Measurements from ENCODE around the gene OCIAD2. TPM values are rescaled to one million over a fixed set of nuclear protein-coding genes. Genes with fewer than 3 reads are reported as not detected.

Gene OCIAD2
- total RNA-seq, 3 donors from 2014 or later, result 34.0 to 110 (median 67.1) TPM

- Histone ChIP-seq H3K9me3 (no peaks in the 10 kb centered on the region), H3K4me3 (no peak overlapping the region), H3K36me3 (ENCODE audit: low read depth) (no peaks in the 10 kb centered on the region), H3K4me1 (ENCODE audit: low read depth) (peaks cover 3% of the 10 kb centered on the region)
- ATAC-seq (no peak), DNase-seq (no peak)
- TF ChIP-seq, protein P1, sequence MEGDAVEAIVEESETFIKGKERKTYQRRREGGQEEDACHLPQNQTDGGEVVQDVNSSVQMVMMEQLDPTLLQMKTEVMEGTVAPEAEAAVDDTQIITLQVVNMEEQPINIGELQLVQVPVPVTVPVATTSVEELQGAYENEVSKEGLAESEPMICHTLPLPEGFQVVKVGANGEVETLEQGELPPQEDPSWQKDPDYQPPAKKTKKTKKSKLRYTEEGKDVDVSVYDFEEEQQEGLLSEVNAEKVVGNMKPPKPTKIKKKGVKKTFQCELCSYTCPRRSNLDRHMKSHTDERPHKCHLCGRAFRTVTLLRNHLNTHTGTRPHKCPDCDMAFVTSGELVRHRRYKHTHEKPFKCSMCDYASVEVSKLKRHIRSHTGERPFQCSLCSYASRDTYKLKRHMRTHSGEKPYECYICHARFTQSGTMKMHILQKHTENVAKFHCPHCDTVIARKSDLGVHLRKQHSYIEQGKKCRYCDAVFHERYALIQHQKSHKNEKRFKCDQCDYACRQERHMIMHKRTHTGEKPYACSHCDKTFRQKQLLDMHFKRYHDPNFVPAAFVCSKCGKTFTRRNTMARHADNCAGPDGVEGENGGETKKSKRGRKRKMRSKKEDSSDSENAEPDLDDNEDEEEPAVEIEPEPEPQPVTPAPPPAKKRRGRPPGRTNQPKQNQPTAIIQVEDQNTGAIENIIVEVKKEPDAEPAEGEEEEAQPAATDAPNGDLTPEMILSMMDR (IDR thresholded peaks at IDR 0.05), result no peak
- intact Hi-C loops (cut with DNase I, micrococcal nuclease), result no loop called here
Observed at GRCh38 chr4:48945981-48946380, 39.4 kb upstream of the OCIAD2 start.

DNA sequence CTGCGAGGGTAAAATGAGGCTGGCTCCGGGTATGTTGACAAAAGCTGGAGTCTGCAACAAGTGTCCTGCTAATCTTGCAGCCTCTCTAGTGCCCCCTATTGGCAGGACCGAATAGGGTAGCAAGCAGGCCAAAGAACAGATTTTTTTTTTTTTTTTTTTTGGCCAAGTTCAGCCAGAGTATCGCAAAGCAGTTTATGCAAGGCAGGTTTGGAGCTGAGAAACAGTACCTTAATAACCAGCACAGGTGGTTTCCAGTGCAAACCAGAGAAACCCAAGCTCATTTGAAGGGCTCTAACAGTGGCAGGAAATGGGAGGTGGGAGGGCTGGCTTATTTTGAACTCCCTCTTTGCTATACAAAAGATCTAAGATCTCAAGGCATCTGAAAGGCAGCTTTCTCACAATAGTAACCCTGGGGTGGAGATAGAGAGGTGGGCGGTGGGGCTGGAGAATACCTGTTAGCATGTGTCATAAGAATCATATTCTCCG, 38.2 kb upstream of the OCIAD2 start:
- intact Hi-C loops (cut with DNase I, micrococcal nuclease), result no loop called here
- H3K4me1 ChIP-seq (ENCODE audit: low read depth), result peaks cover 3% of the 10 kb centered on the region
- H3K4me3 ChIP-seq, result no peak overlapping the region
- H3K9me3 ChIP-seq, result no peaks in the 10 kb centered on the region
- TF ChIP-seq, protein P1 (IDR thresholded peaks at IDR 0.05), result no peak
- ATAC-seq, result peak; percentile 49
- no peaks in the 10 kb centered on the region for H3K36me3 ChIP-seq (ENCODE audit: low read depth)
- DNase-seq, result peak in 2 of 3 donors; percentile 23 to 66

- Histone ChIP-seq H3K9me3 (no peaks in the 10 kb centered on the region), H3K4me3 (no peak overlapping the region), H3K36me3 (ENCODE audit: low read depth) (no peaks in the 10 kb centered on the region), H3K4me1 (ENCODE audit: low read depth) (peaks cover 3% of the 10 kb centered on the region)
- TF ChIP-seq, protein P1 (IDR thresholded peaks at IDR 0.05), result no peak
- peak; percentile 85 for ATAC-seq
- DNase-seq, result peak in 2 of 3 donors; percentile 29 to 53
- intact Hi-C loops (cut with DNase I, micrococcal nuclease), result no loop called here
Observed at GRCh38 chr4:48944252-48944651, 37.7 kb upstream of the OCIAD2 start.

DNA sequence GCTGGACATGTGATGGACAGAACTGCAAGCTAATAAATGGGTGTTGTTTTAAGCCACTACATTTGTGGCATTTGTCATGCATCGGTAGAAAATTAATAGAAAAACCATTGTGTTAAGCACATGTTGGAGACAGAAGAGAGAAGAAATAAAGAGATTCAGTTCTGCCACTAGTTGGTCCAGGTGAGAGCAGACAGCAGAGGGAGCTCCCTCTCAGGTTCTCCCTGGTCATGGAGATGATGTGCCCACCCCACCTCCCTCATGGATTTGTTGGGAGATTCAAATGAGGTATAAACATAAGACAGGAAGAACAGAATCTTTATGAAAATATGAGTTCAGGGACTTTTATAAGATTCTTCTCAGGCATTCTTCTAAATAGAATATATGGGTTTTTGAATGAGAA, 36.8 kb upstream of the OCIAD2 start:
- Histone ChIP-seq H3K4me3 (no peak overlapping the region), H3K4me1 (ENCODE audit: low read depth) (peaks cover 3% of the 10 kb centered on the region), H3K9me3 (no peaks in the 10 kb centered on the region), H3K36me3 (ENCODE audit: low read depth) (no peaks in the 10 kb centered on the region)
- TF ChIP-seq, protein P1 (IDR thresholded peaks at IDR 0.05), result no peak
- intact Hi-C loops (cut with DNase I, micrococcal nuclease), result no loop called here
- ATAC-seq (no peak), DNase-seq (peak in 1 of 3 donors; percentile 13)

- TF ChIP-seq, protein P1 (IDR thresholded peaks at IDR 0.05), result no peak
- no peak for ATAC-seq
Observed at GRCh38 chr4:48939785-48940184, 33.2 kb upstream of the OCIAD2 start.

GRCh38 chr4:48938831-48939230, 32.3 kb upstream of the OCIAD2 start:
- no peaks in the 10 kb centered on the region for H3K4me1 ChIP-seq (ENCODE audit: low read depth)
- no peaks in the 10 kb centered on the region for H3K36me3 ChIP-seq (ENCODE audit: low read depth)
- intact Hi-C loops (cut with DNase I, micrococcal nuclease), result no loop called here
- H3K9me3 ChIP-seq, result no peaks in the 10 kb centered on the region
- H3K4me3 ChIP-seq, result no peak overlapping the region
- DNase-seq (no peak), ATAC-seq (no peak)
- TF ChIP-seq, protein P1 (IDR thresholded peaks at IDR 0.05), result no peak

More at GRCh38 chr4:48939785-48940184, 33.2 kb upstream of the OCIAD2 start:
- Histone ChIP-seq H3K4me3 (no peak overlapping the region), H3K9me3 (no peaks in the 10 kb centered on the region), H3K4me1 (ENCODE audit: low read depth) (peaks cover 3% of the 10 kb centered on the region), H3K36me3 (ENCODE audit: low read depth) (no peaks in the 10 kb centered on the region)
- intact Hi-C loops (cut with DNase I, micrococcal nuclease), result no loop called here
- DNase-seq, result no peak

All from mucosa of descending colon (tissue), 3 donors.